Measurements from ENCODE around the gene KANK2.
"Not testable (repeated sequence)": the region's sequence is repeated elsewhere in the genome, so short reads cannot be mapped to it uniquely, and the experiment has no call there.

KANK2 gene

DNA sequence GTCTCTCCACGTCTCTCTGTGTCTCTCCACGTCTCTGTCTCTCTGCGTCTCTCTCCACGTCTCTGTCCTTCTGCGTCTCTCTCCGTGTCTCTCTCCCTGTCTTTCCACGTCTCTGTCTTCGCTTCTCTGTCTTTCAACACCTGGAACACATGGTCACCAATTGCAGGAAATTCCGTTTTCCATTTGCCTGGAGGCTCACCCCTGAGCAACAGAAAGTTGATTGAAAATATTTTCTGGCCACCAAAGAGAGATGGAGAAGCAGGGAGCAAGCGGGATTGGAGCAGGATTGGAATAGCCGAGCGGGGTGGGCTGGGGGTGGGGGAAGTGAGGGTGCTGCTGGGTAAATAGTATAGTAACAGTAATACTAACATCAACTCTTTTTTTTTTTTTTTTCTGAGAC, 1.7 kb downstream of the KANK2 start:
- no peak for DNase-seq

DNA sequence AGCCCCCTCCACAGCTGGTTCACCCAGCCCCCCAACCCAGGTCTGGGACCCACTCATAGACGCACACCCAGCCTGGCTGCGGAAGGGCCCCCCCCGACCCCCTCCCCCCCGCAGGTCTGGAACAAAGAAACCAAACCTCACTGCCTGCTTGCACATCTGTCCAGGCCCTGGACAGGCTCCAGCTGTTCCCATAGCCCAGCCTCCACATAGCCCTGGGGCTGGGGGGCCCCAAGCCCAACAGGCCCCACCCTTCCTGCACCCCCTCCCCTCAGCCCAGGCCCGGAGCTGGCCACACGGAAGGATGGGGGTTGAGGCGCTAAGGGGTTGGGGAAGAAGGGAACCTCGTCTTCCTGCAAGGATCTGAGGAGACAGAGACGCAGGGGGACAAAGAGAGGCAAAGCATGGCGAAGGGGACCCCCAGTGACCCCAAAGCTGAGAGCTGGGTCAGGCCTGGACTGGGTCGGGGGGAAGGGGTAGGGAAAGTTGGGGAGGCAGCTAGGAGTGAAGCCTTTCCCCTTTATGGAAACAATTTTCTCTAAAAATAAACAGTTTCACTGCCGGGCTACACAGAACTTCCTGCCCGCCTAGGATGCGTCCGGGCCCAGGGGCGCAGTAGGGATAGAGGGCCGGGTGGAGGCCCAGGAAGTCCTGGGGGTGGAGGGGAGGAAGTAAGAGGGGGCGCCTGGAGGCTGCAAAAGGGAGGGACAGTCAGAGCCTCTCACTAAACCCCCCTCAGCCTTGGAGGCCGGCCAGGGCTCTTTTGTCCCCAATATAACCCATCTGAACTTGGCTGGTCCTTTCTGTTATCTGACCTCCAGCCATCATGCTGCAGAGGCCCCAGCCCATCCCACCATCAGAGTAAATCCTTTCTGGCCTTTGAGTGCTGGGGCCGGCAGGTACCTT, 2.4 kb downstream of the KANK2 start:
- DNase-seq, result no peak

DNA sequence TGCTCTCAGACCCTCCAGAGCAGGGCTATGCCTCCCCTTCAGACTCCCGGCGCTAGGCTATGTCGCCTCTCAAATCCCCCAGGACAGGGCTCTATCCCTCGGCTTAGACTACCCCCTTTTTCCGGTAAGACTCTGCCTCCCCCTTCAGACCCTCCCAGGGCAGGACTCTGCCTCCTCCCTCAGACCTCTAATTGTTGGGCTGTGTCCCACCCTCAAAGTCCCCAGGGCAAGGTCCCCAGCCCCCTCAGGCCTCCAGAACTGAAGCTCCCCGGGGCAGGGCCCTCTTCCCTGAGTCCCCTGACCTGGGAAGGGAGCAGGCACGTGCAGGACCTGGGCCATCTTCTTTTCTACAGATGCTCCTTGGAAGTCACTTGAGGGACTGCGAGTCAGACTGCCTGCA, 3.2 kb downstream of the KANK2 start:
- no peak for DNase-seq

DNA sequence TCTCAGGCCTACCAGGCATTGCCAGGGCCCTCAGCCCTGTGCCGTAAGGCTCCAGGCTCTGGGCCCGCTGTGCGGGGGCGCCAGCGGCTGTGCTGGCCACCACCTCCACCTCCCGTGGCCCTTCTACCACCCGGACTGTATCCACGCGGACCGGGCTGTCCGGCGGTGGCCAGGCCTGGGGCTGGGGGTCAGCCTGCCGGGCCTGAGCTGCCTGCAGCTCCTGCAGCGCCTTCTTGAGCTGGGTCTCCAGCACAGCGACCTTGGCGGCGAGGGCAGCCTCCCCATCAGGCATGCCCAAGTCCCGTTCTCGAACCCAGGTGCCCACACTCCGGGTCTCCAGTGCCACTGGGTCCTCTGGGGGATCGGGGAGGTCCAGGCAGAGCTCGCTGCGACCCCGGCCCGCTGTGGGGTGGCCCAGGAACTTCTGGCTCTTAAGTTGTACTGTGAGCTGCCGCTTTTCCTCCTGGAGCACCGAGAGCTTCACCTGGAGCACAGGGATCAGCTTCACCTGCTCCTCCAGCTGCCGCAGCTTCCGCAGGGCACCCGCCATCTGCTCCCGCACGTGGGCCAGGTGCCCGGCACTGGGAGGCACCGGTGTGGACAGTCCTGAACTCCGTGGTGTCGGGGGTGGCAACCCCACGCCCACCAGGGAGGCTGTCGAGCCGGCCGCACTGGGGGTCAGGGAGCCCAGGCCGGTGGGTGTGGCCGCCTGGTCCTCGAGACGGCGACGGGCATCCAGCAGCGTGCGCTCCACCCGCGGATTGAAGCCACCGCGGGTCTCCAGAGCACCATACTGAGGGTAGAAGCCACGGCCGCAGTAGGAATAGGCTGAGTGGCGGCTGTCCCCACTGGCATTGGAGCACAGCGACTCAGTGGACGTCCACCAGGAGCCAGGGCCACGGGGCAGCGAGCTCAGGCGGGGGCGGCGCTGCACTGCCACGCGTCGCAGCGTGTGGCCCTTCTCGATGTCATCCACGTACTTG, 4.1 kb downstream of the KANK2 start:
- DNase-seq, result no peak

DNA sequence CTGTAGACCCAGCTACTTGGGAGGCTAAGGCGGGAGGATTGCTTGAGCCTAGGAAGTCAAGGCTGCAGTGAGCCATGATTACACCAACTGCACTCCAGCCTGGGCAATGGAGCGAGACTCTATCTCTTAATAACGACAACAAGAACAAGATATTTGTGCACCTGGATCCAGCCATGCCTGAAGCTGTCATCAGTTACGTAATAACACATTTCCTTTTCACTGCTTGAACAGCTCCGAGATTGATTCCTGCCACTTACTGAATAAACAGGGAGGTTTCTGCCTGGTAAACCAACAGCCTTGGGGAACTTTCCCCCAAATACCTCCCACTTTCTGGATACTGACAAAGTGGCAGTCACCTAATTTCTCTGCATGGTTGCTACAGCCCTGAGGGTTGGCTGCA, 5.4 kb downstream of the KANK2 start:
- DNase-seq, result no peak

DNA sequence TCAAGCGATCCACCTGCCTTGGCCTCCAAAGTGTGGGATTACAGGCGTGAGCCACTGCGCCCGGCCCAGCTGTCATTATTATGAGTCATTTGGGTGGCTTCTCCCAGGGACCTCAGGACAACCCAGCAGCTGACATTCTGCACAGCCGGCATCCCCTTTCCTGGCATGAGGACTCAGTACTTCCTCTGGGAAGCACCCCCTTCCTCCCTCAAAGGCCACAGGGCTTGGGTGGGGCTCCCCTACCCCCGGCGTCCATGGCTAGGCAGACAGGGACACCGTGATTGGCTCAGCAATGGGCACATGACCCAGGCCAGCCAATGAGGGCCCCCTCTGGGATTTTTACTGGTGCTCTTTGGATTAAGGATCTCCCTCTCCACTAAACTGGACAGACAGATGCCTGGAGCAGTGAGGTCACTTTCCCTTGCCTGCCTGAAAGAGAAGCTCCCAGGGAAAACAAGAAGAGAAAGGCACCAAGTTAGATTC, 6.0 kb downstream of the KANK2 start:
- DNase-seq, result no peak

DNA sequence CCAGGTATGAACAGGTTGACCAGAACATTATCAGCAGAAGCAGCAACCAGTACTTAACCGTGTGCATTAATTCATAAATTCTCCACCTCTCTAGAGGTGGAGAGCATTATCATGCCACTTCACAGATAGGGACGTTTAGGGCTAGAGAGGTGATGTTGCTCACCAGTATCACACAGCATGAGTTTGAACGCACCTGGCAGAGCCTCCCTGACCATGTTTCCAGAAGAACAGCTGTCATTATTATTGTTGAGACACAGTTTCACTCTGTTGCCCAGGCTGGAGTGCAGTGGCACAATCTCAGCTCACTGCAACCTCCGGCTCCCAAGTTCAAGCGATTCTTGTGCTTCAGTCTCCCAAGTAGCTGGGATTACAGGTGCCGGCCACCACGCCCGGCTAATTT, 6.8 kb downstream of the KANK2 start:
- DNase-seq, result no peak

DNA sequence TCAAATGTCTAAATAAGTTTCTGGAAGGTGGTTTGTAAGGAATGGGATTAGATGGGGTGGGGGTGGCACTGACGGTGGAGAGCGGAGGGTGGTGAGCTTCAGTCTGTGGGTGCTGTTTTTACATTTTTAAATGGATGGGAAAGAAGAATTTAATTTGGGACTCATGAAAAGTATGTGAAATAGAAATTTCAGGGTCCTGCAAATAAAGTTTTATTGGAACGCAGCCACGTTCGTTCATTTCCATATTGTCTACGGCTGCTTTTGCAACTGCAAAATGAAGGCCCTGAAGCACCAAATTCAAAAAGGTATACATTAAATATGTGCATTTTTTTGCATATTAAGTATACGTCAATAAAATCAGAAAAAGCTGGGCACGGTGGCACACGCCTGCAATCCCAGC, 9.9 kb downstream of the KANK2 start:
- DNase-seq, result no peak

DNA sequence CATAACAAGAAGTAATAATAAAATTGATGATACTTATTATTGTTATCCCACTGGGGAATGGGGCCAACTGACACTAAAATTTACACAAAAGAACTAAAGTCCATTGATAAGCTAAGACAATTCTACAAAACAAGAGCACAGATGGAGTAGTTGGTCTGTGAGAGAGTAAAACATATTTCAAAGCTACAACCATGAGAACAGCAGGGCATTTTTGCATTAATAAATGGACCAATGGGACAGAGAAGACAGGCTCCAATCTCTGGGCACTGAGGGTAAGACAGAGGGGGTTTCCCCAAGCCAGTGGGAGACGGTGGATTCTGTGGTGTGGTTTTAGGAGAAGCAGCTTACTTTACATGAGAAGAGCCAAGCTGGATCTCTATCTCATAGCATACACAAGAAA, 14.4 kb downstream of the KANK2 start:
- DNase-seq, result no peak

DNA sequence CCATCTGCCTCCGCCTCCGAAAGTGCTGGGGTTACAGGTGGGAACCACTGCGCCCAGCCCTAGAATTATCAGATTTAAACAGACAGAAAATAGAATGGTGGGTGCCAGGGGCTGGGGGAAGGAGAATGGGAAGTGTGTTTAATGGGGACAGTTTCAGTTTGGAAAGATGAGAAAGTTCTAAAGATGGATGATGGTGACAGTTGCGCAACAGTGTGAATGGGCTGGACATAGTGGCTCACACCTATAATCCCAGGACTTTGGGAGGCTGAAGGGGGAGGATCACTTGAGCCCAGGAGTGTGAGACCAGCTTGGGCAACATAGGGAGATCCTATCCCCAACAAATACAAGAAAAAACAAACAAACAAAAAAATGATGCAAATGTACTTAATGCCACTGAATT, 15.9 kb downstream of the KANK2 start:
- no peak for DNase-seq

DNA sequence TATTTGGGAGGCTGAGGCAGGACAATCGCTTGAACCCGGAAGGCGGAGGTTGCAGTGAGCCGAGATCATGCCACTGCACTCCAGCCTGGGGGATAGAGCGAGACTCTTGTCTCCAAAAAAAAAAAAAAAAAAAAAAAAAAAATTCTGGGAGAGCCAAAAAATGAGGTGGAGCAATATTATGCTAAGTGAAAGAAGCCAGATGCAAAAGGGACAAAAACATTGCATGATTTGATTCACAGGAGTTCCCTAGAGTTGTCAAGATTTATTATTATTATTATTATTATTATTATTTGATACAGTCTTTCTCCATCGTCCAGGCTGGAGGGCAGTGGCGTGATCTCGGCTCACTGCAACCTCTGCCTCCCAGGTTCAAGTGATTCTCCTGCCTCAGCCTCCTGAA, 16.4 kb downstream of the KANK2 start:
- not testable (repeated sequence) for DNase-seq

DNA sequence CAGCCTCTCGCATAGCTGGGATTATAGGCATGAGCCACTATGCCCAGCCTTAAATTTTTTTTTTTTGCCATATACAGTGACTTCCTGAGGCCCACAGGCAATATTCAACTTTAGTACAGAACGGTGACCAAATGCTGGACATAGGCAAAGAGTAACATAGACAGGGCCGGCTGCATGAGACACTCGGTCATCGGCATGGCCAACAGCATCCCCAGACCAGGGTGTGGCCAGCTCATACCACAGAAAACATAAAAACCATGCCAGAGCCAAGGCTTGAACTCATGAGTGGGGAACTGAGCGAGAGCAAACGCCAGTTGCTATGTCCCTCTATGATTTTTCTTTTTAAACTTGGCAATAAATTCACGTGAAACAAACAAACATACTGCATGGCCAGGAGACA, 17.0 kb downstream of the KANK2 start:
- DNase-seq, result no peak

DNA sequence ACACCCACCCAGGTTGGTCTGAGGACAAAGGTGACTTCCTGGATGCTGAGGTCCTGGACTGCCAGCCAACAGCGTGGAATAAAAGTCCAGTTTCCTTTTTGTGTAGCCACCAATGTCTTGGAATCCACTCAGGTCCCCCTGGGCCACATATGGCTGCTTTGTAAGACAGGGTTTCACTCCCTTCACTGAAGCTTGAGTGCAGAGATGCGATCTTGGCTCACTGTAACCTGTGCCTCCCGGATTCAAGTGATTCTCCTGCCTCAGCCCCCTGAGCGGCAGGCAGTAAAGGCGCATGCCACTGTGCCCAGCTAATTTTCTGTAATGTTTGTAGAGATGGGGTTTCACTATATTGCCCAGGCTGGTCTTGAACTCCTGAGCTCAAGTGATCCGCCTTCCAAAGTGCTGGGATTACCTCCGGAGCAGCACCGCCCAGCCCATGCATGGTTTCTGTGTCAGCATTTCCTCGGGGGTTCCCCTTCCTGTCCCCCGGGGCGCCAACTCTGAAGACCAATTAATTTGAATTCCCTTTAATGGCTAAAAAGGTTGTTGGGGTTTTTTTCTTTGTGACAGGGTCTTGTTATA, 17.5 kb downstream of the KANK2 start:
- no peak for DNase-seq

DNA sequence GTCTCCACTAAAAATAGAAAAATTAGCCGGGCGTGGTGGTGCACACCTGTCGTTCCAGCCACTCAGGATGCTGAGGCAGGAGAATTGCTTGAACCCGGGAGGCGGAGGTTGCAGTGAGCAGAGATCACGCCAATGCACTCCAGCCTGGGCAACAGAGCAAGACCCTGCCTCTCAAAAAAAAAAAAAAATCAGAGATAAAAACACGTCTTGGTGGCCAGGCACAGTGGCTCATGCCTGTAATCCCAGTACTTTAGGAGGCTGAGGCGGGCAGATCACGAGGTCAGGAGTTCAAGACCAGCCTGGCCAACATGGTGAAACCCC, 18.2 kb downstream of the KANK2 start:
- DNase-seq, result not testable (repeated sequence)

DNA sequence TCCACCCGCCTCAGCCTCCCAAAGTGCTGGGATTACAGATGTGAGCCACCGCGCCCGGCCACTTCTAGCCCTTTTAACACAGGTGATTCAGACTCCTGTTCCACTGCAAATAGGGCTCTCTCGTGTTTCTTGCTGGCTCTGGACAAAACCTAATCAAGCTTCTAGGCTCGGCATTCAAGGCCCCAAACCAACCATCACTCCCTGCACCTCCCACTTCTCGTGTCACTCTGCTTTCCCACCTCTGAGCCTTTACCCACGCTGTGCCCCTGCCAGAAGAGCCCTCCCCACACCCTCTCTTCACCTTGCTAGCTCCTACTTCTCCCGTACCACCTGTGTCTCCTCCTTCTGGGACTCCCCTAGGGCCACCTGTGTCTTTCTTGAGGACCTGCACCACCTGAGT, 19.8 kb downstream of the KANK2 start:
- no peak for DNase-seq

DNA sequence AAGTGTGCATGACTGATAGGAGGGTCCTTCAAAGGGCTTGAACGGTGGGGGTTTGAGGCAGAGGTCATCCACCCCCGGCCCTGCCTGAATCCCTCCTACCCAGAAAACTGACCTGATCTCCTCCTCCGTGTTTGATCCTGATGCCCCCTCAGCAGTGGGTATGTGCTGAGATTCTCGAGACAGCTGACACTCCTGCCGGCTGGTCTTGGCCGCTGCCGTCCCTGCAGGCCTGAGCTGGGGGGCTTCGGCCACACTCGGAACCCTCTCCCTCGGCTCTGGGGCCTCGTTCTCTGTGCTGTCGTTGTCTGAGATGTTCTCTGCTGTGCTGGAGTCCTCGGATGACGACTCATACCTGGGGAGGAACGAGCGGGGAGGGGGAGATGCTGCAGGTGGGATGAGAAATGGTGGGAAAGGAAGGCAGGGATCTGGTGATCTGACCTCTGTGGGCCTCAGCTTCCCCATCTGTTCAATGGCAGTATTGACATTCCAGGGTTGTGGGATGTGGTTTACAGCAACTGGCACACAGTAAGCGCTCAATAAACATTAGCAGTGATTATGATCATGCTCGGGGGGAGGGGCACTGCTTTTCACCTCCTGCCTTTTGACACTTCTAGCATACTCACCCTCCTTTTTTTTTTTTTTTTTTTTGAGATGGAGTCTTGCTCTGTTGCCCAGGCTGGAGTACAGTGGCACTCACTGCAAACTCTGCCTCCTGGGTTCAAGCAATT, 20.7 kb downstream of the KANK2 start:
- no peak for DNase-seq

DNA sequence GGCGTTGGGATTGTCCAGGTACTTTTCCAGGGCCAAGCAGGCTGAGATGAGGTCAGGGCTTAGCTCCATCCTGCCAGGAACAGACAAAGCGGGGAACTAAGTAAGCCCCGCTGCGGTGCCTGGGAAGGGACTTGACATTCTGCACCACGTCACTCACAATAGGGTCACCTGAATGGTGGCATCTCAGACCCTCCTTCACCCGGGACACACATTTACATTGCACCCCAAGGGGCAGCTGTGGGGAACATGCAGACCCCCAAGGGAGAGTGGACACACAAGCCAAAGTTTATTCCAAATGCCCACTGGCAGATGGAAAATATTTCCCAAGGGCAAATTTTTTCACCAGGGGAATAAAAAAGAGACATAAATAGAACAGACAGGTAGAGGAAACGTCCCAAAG, 21.4 kb downstream of the KANK2 start:
- no peak for DNase-seq

DNA sequence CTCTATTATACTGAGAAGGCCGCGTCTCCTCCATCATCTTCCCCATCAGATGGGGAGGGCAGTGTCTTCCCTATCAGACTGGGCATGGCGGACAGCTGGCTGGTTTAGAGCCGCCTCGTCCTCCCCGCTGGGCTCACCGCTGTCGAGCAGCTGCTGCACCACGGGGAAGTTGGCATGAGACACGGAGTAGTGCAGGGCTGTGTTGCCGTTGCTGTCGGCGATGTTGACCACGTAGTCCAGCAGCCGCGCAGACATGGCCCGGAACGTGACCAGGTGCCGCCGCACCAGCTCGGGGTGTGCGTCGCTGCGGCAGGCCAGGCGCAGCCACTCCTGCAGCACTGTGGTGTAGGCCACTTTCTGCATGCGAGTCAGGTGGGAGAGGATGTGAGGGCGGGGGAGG, 23.0 kb downstream of the KANK2 start:
- DNase-seq, result no peak

DNA sequence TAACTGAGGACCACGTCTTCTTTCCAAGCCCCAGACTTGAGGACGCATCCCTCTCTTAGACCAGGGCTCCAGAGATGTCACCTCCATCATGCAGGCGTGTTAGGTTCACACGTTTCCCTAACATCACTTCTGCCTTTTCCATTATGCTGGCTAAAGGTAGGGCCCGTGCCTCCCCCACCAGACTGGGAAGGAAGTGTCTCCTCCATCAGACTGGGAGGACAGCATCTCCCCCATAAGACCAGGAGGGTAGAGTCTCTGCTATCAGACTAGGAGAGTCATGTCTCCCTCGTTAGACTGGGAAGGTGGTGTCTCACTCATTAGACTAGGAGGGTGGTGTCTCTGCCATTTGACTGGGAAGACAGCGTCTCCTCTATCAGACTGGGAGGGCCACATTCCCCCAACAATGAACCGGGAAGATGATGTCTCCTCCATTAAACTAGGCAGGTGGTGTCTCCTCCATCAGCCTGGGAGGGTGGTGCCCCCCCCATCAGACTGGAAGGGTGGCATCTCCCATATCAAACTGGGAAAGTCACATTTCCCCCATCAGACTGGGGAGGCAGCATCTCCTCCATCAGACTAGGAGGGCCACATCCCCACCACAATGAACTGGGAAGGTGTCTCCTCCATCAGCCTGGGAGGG, 23.7 kb downstream of the KANK2 start:
- DNase-seq, result no peak

DNA sequence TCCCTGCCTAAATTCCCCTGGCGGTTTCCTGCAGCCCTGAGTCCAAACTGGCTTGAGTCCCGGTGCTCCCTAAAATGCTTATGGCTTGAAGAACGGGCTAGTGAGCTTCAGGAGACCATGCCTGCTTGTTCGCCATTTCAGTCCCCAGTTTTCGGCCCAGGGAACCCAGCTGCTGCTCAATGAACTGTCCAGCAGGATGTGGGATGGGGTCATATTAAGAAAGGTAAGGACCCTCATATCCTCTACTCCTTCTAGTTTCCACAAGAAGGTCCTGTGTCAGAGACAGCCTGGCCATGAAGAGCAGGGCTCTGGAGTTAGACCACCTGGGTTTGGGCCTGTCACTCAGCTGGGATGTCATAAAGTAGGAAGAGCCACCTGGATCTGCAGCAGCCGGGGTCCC, 24.8 kb downstream of the KANK2 start:
- DNase-seq, result no peak

DNA sequence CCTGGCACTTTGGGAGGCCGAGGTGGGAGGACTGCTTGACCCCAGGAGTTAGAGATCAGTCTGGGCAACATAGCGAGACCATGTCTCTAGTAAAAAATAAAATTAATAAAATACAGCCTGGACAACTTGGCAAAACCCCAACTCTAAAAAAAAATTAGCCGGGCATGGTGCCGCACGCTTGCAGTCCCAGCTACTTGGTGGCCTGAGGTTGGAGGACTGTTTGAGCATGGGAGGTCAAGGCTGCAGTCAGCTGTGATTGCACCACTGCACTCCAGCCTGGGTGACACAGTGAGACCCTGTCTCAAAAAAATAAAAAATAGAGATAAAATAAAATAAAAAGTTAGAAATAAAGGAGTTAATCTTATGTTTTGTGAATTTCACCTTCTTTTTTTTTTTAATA, 26.2 kb downstream of the KANK2 start:
- DNase-seq, result no peak

Measured in CD4-positive, alpha-beta T cell treated with Interleukin-17A for 1 hour (primary cell).